HG03565 (cell line): ENCODE results near the gene TFPI.
"Not testable (repeated sequence)": the region's sequence is repeated elsewhere in the genome, so short reads cannot be mapped to it uniquely, and the experiment has no call there.

ENCODE experiments used
- ATAC-seq: cut with Tn5 transposase; IDR thresholded peaks from one replicate; pipeline ENCODE4 v1.9.1; 2021; ENCODE audit warnings: mild to moderate bottlenecking, moderate library complexity; ENCODE audit not compliant: unreplicated experiment

Gene TFPI

GRCh38 chr2:187529248-187529976 is 24.8 kb downstream of the TFPI start:
- no peak for ATAC-seq

- ATAC-seq = no peak
These were observed 26.2 kb downstream of the TFPI start for GRCh38 chr2:187528042-187528441.

DNA sequence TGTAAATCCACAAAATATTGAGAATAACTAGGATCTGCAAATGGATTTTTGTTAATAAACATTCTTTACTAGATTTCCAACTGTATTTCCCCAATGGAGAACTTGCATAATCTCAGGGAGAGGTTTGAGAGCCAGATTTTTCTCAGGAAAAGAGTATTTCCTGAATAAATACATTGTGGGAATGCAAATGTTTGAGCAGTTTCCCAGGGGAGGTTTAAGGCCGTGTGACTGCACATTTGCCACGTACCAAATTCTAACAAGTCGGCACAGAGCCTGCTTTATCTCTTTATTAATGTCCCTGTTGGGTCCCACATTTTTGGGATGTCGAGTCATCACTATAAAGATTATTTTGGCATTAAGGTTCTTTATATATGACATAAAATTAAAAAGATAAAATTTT is 27.0 kb downstream of the TFPI start:
- ATAC-seq = no peak

DNA sequence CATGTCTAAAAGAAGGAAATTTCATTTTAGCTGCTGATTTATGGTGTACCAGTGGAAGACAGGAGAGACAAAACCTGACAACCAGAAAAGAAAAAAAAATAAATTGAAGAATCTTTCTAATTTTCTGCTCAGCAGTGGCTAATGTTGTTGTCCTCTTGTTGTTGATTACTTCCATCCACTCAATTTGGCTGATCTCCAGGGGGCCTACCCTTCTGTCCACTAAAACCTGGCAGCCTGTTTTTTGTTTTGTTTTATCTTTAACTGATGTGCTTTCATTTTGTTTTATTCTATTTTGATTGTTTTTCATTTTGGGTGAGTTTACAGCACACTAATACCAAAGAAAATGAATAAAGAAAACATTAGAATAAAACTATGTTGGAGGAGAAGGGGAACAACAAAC is 27.4 kb downstream of the TFPI start:
- ATAC-seq = no peak

- ATAC-seq = no peak
These were observed 28.9 kb downstream of the TFPI start for GRCh38 chr2:187525163-187525900.

GRCh38 chr2:187523325-187523724 is 30.9 kb downstream of the TFPI start:
- ATAC-seq = no peak

- no peak for ATAC-seq
These were observed 34.1 kb downstream of the TFPI start for GRCh38 chr2:187520121-187520624.

GRCh38 chr2:187519419-187520120 is 34.7 kb downstream of the TFPI start:
- ATAC-seq = no peak

DNA sequence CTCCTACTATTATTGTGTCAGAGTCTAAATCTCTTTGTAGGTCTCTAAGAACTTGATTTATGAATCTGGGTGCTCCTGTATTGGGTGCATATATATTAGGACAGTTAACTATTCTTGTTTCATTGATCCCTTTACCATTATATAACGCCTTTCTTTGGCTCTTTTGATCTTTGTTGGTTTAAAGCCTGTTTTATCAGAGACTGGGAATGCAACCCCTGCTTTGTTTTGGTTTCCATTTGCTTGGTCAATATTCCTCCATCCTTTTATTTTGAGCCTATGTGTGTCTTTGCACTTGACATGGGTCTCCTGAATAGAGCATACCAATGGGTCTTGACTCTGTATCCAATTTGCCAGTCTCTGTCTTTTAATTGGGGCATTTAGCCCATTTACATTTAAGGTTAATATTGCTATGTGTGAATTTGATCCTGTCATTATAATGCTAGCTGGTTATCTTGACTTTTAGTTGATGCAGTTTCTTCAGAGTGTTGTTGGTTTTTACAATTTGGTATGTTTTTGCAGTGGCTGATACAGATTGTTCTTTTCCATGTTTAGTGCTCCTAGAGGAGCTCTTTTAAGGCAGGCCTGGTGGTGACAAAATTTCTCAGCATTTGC is 36.4 kb downstream of the TFPI start:
- not testable (repeated sequence) for ATAC-seq

DNA sequence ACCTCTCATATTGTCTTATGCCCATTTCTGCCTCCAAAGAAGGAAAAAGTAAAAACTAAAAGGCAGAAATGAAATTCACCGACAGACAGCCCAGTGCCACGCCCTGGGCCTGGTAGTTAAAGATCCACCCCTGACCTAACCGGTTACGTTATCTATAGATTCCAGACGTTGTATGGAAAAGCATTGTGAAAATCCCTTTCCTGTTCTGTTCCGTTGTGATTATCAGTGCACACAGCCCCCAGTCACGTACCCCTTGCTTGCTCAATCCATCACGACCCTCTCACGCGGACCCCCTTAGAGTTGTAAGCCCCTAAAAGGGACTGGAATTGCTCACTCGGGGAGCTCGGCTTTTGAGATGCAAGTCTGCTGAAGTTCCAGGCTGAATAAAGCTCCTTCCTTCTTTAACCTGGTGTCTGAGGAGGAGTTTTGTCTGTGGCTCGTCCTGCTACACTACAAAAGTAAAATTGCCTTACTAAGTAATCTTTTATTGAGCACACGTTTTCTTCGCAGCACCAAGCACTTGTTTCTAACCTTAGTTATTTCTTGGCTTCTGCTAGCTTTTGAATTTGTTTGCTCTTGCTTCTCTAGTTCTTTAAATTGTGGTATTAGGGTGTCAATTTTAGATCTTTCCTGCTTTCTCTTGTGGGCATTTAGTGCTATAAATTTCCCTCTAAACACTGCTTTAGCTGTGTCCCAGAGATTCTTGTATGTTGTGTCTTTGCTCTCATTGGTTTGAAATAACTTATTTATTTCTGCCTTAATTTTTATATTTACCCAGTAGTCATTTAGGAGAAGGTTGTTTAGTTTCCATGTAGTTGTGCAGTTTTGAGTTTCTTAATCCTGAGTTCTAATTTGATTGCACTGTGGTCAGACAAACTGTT is 37.4 kb downstream of the TFPI start:
- not testable (repeated sequence) for ATAC-seq

GRCh38 chr2:187514930-187515329 is 39.3 kb downstream of the TFPI start:
- no peak for ATAC-seq

- not testable (repeated sequence) for ATAC-seq
These were observed 39.9 kb downstream of the TFPI start for GRCh38 chr2:187514235-187514829.

- ATAC-seq = not testable (repeated sequence)
These were observed 40.6 kb downstream of the TFPI start for GRCh38 chr2:187513460-187514234.

DNA sequence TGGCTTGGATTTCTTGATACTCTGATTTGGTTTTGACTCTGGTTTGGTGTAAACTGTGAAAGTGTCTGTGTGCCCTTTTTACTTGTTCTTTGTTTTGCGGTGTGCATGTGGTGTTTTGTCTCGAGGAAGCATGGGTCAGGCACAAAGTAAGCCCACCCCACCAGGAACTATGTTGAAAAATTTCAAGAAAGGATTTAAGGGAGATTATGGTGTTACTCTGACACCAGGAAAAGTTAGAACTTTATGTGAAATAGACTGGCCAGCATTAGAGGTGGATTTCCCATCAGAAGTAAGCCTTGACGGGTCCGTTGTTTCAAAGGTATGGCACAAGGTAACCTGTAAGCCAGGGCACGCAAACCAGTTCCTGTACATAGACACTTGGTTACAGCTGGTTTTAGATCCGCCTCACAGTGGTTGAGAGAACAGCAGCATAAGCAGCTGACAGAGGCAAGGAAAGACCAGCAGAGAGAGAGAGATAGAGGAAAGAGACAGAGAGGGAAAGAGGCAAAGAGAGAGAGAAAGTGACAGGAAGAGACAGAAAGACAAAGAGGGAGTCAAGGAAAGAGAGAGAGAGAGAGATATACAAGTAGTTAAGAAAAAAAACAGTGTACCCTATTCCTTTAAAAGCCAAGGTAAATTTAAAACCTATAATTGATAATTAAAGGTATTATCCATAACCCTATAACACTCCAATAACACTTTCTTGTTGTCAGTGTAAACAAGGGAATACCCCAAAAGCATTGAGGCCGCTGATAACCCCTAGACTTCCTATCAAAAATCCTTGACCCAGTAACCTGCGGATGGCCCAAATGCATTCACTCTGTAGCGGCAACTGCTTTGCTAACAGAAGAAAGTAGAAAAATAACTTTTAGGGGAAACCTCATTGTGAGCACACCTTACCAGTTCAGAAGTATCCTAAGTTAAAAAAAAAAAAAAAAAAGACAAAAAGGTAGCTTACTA is 42.6 kb downstream of the TFPI start:
- ATAC-seq = no peak

GRCh38 chr2:187510419-187511355 is 43.5 kb downstream of the TFPI start:
- not testable (repeated sequence) for ATAC-seq

- ATAC-seq = no peak
These were observed 44.4 kb downstream of the TFPI start for GRCh38 chr2:187509667-187510417.
